HG02970 (cell line): ENCODE measurements around the gene UBXN1.
"Not testable (repeated sequence)": the region's sequence is repeated elsewhere in the genome, so short reads cannot be mapped to it uniquely, and the experiment has no call there.

Experiments
- ATAC-seq: cut with Tn5 transposase; IDR thresholded peaks from one replicate; pipeline ENCODE4 v1.9.1; 2021; ENCODE audit warnings: mild to moderate bottlenecking, moderate library complexity, moderate number of reproducible peaks; ENCODE audit not compliant: unreplicated experiment, low FRiP score

The UBXN1 gene

DNA sequence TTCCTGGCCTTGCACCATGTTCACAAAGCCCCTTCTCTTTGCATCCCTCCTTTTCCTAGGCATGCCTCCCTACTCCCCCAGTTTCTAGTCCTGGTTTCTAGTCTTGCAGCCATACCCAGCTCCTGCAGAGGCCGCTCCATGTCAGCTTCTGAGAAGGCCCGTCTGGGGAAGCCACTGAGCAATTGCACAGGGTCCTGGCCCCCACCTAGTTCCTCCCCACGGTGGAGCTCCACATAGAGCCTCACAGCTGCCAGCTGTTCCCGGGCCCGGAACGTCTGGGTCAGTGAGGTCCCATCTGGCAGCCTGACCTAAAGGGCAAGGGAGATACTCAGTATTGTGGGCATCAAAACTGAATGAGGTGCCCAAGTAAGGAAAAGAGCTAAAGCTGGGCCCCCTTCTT is 2.2 kb downstream of the UBXN1 start:
- ATAC-seq = no peak

DNA sequence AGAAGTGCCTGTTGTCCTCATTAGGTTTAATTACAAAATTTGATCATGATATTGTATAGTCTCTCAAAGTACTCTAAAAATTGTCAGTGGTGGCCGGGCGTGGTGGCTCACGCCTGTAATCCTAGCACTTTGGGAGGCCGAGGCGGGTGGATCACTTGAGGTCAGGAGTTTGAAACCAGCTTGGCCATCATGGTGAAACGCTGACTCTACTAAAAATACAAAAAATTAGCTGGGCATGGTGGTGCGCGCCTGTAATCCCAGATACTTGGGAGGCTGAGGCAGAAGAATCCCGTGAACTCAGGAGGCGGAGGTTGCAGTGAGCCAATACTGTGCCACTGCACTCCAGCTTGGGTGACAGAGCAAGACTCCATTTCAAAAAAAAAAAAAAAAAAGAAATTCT is 3.5 kb downstream of the UBXN1 start:
- not testable (repeated sequence) for ATAC-seq

- ATAC-seq = no peak
These were observed 5.7 kb downstream of the UBXN1 start for GRCh38 chr11:62673196-62673525.

DNA sequence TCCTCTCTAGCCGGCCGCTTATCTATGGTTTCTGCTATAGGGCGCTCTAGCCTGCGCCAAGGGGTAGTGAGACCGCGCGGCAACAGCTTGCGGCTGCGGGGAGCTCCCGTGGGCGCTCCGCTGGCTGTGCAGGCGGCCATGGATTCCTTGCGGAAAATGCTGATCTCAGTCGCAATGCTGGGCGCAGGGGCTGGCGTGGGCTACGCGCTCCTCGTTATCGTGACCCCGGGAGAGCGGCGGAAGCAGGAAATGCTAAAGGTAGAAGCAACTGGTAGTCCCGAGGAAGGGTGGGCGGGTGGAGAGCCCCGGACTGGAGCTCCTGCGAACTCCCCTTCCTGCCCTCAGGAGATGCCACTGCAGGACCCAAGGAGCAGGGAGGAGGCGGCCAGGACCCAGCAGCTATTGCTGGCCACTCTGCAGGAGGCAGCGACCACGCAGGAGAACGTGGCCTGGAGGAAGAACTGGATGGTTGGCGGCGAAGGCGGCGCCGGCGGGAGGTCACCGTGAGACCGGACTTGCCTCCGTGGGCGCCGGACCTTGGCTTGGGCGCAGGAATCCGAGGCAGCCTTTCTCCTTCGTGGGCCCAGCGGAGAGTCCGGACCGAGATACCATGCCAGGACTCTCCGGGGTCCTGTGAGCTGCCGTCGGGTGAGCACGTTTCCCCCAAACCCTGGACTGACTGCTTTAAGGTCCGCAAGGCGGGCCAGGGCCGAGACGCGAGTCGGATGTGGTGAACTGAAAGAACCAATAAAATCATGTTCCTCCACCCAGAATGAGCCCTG is 7.1 kb downstream of the UBXN1 start, which contains the start of the genes LBHD1 and UQCC3:
Gene LBHD1 (minus strand): TSS at position 660 of the 782 bp plus-strand sequence. CDS start 2,236 bp downstream, outside the sequence.
Gene UQCC3 (plus strand): TSS at position 66 of the 782 bp plus-strand sequence. CDS start 73 bp downstream, at position 139.
- no peak for ATAC-seq

DNA sequence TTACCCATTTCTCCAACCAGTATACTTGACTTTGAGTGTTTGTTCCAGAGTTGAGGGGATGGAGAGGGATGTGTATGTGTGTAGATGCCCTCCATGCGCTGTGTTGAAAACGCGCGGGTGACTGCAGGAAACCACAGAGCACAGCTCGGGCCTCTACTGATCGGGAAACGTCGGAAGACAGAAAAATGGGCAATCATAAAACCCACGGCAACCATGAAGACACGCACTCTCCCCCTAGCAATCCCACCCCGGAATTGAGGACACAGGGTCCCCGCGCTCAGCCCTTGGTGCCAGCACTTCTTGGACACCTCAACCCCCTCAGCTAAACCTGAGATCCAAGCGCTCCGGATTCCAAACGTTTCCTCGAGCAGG is 7.7 kb downstream of the UBXN1 start:
- no peak for ATAC-seq

DNA sequence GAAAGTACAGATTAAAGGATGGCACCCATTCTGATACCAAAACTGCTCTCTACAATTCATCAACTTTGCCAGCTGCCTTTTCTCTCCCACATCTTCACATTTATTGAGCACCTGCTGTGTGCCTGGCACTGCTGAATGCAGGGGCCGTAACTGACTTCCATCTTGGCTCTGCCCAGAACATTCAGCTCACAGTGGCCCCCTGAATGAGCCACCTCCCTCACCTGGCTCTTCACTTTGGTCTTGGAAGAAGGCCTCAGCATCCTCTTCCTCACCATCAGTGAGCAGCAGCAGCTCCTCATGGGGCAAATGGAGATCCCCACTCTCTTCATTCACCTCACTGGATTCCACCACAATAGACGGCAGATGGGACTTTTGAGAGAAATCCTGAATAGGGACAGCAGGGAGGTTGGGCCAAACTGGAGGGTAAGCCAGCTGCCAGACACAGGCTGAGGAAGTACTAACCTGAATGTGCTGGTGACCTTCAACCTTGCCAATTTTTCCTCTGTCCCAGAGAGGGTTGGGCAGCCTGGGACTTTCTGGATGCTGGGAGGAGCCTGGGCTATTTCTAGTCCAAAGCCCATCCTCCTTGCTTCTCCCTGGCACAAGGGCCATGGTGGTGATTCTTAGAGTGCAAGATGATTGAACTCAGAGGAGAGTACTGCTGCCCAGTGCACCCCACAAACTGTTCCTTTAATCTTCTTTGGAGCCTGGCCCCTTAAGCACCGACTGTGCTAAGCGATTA is 9.3 kb downstream of the UBXN1 start:
- ATAC-seq = no peak

GRCh38 chr11:62667460-62667859 is 11.4 kb downstream of the UBXN1 start:
- no peak for ATAC-seq

GRCh38 chr11:62666259-62666926 is 12.5 kb downstream of the UBXN1 start:
- no peak for ATAC-seq

DNA sequence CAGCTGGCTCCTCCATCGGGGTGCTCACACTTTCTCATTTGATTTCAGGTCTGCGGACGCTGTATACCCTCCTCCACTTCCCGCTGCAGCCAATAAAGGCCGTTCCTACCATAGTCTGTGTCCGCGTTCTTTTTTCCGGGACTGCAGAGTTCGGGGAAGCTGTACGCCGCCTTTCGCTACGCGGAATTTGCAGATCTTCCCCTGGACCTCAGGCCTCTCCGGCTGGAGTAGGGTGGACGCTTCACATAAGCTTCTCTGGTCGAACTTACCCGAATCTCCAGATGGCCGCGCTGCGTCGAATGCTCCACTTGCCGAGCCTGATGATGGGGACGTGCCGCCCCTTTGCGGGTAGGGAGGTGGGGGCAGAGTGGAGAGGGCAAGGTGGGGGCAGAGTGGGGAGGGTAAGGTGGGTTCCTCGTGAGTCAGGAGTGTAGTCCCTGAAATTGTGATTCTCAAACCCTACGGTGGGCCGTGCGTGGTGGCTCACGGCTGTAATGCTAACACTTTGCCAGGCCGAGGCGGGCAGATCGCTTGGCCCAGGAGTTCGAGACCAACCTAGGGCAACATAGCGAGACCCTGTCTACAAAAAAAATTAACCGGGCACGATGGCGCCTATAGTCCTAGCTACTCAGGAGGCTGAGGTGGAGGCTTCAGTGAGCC is 13.1 kb downstream of the UBXN1 start:
- peak; percentile 21 for ATAC-seq

GRCh38 chr11:62665075-62665598 is 13.7 kb downstream of the UBXN1 start, which contains the start of the genes C11orf98 and CSKMT:
Gene C11orf98 (minus strand): TSS chr11:62665210. CDS start chr11:62665169, 41 bp downstream.
Gene CSKMT (plus strand): TSS chr11:62665312. CDS start chr11:62665880, 568 bp downstream.
- ATAC-seq = peak; percentile 65

DNA sequence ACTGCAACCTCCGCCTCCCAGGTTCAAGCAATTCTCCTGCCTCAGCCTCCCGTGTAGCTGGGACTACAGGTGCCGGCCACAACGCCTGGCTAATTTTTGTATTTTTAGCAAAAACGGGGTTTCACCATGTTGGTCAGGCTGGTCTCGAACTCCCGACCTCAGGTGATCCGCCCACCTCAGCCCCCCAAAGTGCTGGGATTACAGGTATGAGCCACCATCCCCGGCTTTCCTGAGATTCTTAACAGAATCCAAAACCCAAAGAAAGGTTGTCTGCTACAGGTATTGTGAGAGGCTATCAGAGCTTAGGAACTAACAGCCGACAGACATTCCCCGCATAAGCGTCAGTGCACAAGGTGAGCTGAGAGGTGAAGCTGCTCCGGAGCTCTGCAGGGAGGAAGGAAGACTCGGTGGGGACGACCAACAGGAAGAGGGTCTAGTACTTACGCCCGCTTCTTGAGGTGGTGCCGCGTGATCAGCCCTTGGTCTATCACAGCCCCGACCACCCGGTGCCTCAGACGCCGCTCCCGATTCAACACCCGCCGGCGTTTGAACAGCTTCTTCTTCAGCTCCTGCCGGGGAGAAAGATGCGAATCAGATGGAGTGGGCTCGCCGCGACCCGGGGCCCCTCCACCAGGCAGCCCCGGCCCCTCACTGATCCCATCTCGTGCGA is 14.3 kb downstream of the UBXN1 start:
- ATAC-seq = peak; percentile 20

DNA sequence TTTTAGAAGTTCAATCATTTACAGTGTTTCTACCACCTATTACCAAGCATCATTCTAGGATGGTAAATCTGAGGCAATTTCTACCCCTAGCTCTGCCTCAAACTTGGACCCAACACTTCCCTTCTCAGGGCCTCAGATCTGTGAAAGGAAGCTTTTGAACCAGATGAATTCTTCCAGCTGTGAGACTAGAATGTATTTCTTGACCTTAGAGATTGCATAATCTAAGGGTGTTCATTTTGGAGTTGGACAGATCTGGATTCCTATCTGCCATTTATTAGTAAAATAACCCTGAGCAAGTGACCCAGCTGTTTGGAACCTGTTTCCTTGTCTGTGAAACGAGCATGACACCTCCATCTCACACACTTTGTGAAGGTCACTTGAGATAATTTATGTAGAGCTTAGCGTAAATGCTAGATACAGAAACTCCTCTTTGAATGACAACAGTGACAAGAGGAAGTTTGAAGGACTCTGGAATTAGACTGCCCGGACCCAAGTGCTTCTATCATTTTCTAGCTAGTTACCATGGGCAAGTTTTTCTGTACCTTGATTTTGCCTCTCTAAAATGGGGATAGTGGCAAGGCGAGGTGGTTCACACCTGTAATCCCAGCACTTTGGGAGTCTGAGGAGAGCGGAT is 22.0 kb downstream of the UBXN1 start:
- ATAC-seq = no peak

- ATAC-seq = no peak
These were observed 24.6 kb downstream of the UBXN1 start for GRCh38 chr11:62654297-62654696.

DNA sequence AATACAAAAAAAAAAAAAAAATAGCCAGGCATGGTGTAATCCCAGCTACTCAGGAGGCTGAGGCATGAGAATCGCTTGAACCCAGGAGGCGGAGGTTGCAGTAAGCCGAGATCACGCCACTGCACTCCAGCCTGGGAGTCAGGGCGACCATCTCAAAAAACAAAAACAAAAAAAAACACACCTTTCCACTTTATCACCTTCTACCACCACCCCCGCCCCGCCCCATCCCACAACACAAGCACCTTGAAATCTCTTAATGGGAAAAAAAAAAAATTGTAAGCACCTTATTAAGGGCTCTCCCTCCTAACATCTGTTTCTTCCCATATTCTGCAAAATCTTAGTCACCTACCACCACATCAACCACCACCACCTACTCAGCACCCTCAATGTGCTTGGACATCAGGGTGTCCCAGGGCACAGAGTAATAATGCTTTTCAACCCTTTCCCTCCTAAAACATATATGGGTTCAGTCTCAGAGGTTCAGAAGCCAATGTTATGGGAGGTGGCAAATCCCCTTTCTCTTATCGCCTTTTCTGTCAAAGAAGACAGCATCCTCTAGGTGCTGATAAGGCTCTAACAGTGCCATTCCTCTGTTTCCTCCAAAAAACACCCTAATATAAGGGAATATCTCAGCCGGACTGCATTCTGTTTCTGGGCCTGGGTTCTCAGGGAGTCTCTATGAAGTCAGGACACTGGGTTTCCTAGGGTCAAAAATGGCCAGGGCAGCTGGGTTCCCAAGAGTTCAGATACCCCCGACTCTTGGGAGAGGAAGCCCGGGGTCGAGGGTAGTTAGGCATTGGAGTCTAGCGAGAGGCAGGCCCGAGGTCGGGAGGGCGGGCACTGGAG is 26.5 kb downstream of the UBXN1 start:
- ATAC-seq = peak; percentile 8

DNA sequence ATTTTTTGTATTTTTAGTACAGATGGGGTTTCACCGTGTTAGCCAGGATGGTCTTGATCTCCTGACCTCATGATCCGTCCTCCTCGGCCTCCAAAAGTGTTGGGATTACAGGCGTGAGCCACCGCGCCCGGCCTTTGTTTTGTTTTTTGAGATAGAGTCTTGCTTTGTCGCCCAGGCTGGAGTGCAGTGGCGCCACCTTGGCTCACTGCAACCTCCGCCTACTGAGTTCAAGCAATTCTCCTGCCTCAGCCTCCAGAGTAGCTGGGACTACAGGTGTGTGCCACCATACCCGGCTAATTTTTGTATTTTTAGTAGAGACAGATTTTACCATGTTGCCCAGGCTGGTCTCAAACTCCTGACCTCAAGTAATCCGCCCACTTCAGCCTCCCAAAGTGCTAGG is 28.6 kb downstream of the UBXN1 start:
- ATAC-seq = not testable (repeated sequence)

DNA sequence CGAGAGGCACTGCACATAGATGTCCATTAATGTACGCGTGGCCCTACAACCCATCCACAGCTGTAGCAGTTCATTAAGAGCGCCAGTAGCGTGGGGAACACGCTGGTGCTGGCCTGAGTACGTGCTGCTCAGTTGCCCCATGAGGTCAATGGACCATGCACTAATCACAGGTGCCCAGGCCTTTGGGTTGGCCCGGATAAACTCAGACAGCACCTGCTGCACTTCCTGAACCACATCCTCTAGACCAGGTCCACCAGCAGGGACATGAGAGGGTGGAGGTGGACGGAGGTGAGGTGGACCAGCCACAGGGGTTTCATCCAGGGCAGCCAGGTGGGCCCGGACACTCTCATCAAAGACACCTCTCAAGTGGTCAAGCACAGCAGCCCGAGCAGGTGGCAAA is 29.4 kb downstream of the UBXN1 start:
- ATAC-seq = no peak

DNA sequence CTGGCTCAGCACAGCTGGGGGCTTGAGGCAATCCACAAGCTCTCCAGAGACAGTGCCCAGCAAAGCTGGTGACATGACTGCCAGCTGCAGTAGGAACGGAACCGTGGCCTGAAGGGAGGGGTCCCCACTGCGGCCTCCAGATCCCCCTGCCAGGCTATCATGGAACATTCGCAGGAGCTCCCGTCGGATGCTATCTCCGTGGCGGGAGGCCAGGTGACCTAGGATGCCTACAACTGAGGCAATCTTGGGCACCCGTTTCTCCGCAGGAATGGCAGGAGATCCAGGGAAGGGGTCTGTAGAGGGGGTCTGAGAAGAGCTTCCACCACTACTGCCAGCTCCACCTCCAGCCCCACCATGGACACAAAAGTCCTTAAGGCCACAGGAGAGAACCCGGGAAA is 29.9 kb downstream of the UBXN1 start:
- no peak for ATAC-seq

DNA sequence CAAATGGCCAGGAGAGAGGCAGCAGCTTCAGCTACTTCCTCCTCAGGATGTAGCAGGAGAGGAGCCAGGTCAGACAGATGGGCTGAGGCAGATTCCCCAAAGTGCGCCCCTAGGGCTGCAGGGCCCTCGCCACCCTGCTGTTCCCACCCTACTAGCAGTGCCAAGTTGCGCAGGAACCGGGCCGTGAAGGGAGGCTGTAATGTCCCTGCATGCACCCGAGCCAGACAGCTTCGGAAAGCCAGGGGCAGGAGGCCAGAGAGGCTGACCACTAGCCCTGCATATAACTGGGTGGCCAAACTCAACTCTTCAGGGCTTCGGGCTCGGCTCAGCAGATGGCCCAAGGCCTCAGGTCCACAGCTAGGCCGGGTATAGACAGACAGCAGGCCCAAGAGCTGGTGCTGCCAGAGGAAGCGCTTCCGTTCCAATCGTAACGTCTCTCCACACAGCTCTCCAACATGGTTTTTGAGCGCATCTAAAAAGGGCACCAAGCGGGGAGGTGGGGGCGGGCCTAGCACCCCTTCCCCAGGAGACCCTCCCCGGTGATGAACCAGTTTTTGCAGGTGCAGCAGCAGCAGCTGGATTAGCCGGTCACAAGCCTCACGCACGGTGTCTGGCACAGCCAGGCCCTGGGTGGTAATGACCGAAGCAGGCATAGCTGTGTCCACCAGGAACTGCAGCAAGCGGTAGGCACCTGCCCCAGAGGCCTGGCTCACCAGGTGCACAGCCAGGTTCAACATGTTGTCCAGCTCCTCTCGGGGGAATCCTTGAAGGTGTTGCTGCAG is 30.5 kb downstream of the UBXN1 start:
- no peak for ATAC-seq
